OCI-LY1 (cell line): ENCODE data around the gene C10orf95.
A peak's percentile ranks its signal among the peaks of the same experiment; 100 is the strongest.

Experiments
- H2AFZ ChIP-seq: fragments of 200-600 bp; sonication (generic), shearing (Covaris generic); 2 replicates; pipeline ENCODE4 v1.6.0; 2014; ENCODE audit warnings: antibody characterized with exemption, mild to moderate bottlenecking, low read length
- H3F3A ChIP-seq: fragments of 200-600 bp; sonication (generic), shearing (Covaris generic); 2 replicates; pipeline ENCODE4 v1.6.0; 2014; ENCODE audit warnings: mild to moderate bottlenecking, antibody characterized with exemption, low read length, moderate library complexity; ENCODE audit not compliant: insufficient read depth
- H3K27ac ChIP-seq: fragments of 200-600 bp; sonication (generic); 2 replicates; pipeline ENCODE4 v1.5.1; 2014; ENCODE audit warnings: low read length, mixed run types, mild to moderate bottlenecking, low read depth; ENCODE audit not compliant: poor library complexity, severe bottlenecking
- H3K27me3 ChIP-seq: fragments of 200-600 bp; sonication (generic); 2 replicates; pipeline ENCODE4 v1.6.0; 2014; ENCODE audit warnings: antibody characterized with exemption, mild to moderate bottlenecking, low read length, moderate library complexity; ENCODE audit not compliant: insufficient read depth
- H3K36me3 ChIP-seq: fragments of 200-600 bp; sonication (generic); 2 replicates; pipeline ENCODE4 v1.6.1; 2014; ENCODE audit warnings: mild to moderate bottlenecking, antibody characterized with exemption, low read length, moderate library complexity, mixed read lengths; ENCODE audit not compliant: insufficient read depth
- H3K4me1 ChIP-seq: fragments of 200-600 bp; sonication (generic); 2 replicates; pipeline ENCODE4 v1.5.1; 2014; ENCODE audit warnings: mild to moderate bottlenecking, low read length, moderate library complexity; ENCODE audit not compliant: insufficient read depth, severe bottlenecking
- H3K4me2 ChIP-seq: fragments of 200-600 bp; sonication (generic), shearing (Covaris generic); 2 replicates; pipeline ENCODE4 v1.6.1; 2014; ENCODE audit warnings: low read length
- H3K4me3 ChIP-seq: fragments of 200-600 bp; sonication (generic); 2 replicates; pipeline ENCODE4 v1.5.1; 2014; ENCODE audit warnings: low read length, low read depth, mild to moderate bottlenecking, mixed read lengths; ENCODE audit not compliant: poor library complexity, severe bottlenecking
- H3K79me2 ChIP-seq: fragments of 200-600 bp; shearing (Covaris generic); 2 replicates; pipeline ENCODE4 v1.6.1; 2016; ENCODE audit warnings: mixed run types, low read length, mixed read lengths; ENCODE audit not compliant: insufficient read depth
- H3K9ac ChIP-seq: fragments of 200-600 bp; sonication (generic), shearing (Covaris generic); 2 replicates; pipeline ENCODE4 v1.6.1; 2014; ENCODE audit warnings: mild to moderate bottlenecking, low read length, mixed read lengths
- H3K9me2 ChIP-seq: fragments of 200-600 bp; sonication (generic), shearing (Covaris generic); 2 replicates; pipeline ENCODE4 v1.6.1; 2014; ENCODE audit warnings: low read depth, mild to moderate bottlenecking, low read length, mixed read lengths
- H3K9me3 ChIP-seq: fragments of 200-600 bp; shearing (Covaris generic); 2 replicates; pipeline ENCODE4 v1.6.1; 2014; ENCODE audit warnings: low read length, mixed read lengths
- H4K20me1 ChIP-seq: fragments of 200-600 bp; sonication (generic), shearing (Covaris generic); 2 replicates; pipeline ENCODE4 v1.6.0; 2016; ENCODE audit warnings: mild to moderate bottlenecking, low read length; ENCODE audit not compliant: insufficient read depth
- EZH2 ChIP-seq: fragments of 200-600 bp; sonication (generic), shearing (Covaris generic); IDR thresholded peaks from 2 replicates; pipeline ENCODE4 v1.8.0; 2017; ENCODE audit warnings: borderline replicate concordance, mixed run types, mild to moderate bottlenecking, antibody characterized with exemption, low read length, moderate library complexity, mixed read lengths
- TF ChIP-seq, protein P1 (sequence below): fragments of 200-600 bp; sonication (generic), shearing (Covaris generic); IDR thresholded peaks from 2 replicates; pipeline ENCODE4 v1.5.1; 2017; ENCODE audit warnings: mild to moderate bottlenecking, antibody characterized with exemption, low read length, moderate library complexity, mixed read lengths

The C10orf95 gene

DNA sequence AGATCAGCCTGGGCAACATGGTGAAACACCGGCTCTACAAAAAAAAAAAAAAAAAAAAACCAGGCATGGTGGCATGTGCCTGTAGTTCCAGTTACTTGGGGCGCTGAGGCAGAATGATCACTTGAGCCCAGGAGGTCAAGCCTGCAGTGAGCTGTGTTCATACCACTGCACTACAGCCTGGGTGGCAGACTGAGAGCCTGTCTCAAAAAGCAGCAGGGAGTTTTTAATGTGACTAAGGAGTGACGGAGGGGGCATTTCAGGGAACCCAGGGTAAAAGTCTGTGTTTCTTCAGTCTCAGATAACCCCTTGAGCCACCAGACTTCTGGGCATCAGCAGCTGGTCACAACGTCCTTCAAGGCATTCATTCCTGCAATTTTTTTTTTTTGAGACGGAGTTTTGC is 2.2 kb upstream of the C10orf95 start:
- H3K9ac ChIP-seq: no peak overlapping the region
- no peak overlapping the region for H2AFZ ChIP-seq
- no peaks in the 10 kb centered on the region for H3F3A ChIP-seq
- no peak overlapping the region for H3K4me2 ChIP-seq
- H3K9me2 ChIP-seq: no peaks in the 10 kb centered on the region
- H3K9me3 ChIP-seq: no peaks in the 10 kb centered on the region
- H3K36me3 ChIP-seq: peaks cover 10% of the 10 kb centered on the region; the same call in 1 of the 2 replicates
- no peak overlapping the region for H3K27ac ChIP-seq
- H3K27me3 ChIP-seq: no peaks in the 10 kb centered on the region
- TF ChIP-seq, protein P1, sequence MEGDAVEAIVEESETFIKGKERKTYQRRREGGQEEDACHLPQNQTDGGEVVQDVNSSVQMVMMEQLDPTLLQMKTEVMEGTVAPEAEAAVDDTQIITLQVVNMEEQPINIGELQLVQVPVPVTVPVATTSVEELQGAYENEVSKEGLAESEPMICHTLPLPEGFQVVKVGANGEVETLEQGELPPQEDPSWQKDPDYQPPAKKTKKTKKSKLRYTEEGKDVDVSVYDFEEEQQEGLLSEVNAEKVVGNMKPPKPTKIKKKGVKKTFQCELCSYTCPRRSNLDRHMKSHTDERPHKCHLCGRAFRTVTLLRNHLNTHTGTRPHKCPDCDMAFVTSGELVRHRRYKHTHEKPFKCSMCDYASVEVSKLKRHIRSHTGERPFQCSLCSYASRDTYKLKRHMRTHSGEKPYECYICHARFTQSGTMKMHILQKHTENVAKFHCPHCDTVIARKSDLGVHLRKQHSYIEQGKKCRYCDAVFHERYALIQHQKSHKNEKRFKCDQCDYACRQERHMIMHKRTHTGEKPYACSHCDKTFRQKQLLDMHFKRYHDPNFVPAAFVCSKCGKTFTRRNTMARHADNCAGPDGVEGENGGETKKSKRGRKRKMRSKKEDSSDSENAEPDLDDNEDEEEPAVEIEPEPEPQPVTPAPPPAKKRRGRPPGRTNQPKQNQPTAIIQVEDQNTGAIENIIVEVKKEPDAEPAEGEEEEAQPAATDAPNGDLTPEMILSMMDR: no peak
- no peak for TF ChIP-seq EZH2
- no peak overlapping the region for H3K4me3 ChIP-seq
- 0 out of 2 replicates have a peak, but pooled peaks cover 5% of the 10 kb centered on the region for H3K79me2 ChIP-seq
- peaks cover 22% of the 10 kb centered on the region for H3K4me1 ChIP-seq
- no peaks in the 10 kb centered on the region for H4K20me1 ChIP-seq

DNA sequence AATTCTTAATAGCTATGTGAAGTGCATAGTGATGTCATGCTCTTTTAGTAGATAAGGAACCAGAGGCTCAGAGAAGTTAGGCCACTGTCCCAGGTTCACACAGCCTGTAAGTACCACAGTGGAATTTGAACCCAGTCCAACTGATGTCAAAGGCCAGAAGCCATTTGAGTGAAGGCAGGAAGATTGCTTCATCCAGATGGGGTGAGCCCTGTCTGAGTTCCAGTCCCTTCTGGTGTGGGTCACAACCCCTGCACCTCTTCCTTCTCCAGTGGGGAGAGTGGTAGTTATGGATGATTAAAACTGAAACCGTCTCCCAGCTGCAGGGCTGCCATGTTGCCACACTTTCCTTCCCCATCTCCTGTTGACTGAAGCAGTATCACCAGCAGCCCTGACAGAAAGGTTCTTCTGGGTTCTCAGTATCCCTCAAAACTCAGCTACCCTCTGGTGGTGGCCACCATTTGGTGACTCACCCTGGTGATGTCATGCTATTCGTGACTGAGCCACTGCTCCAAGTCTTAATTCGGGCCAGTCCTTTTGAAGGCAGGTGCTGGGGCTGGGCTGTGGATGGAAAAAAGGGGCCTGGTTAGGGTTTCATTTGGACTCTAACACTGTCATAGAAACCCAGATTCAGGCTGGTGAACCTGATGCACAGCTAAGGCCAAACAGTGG is 1.5 kb upstream of the C10orf95 start:
- H3K9me2 ChIP-seq: no peaks in the 10 kb centered on the region
- 0 out of 2 replicates have a peak, but pooled peaks cover 5% of the 10 kb centered on the region for H3K79me2 ChIP-seq
- H3K4me1 ChIP-seq: peaks cover 22% of the 10 kb centered on the region
- H3F3A ChIP-seq: no peaks in the 10 kb centered on the region
- H3K4me2 ChIP-seq: no peak overlapping the region
- H3K4me3 ChIP-seq: no peak overlapping the region
- no peaks in the 10 kb centered on the region for H3K9me3 ChIP-seq
- no peak for TF ChIP-seq EZH2
- peaks cover 10% of the 10 kb centered on the region; the same call in 1 of the 2 replicates for H3K36me3 ChIP-seq
- H2AFZ ChIP-seq: no peak overlapping the region
- no peaks in the 10 kb centered on the region for H4K20me1 ChIP-seq
- no peak overlapping the region for H3K9ac ChIP-seq
- no peaks in the 10 kb centered on the region for H3K27me3 ChIP-seq
- H3K27ac ChIP-seq: no peak overlapping the region

DNA sequence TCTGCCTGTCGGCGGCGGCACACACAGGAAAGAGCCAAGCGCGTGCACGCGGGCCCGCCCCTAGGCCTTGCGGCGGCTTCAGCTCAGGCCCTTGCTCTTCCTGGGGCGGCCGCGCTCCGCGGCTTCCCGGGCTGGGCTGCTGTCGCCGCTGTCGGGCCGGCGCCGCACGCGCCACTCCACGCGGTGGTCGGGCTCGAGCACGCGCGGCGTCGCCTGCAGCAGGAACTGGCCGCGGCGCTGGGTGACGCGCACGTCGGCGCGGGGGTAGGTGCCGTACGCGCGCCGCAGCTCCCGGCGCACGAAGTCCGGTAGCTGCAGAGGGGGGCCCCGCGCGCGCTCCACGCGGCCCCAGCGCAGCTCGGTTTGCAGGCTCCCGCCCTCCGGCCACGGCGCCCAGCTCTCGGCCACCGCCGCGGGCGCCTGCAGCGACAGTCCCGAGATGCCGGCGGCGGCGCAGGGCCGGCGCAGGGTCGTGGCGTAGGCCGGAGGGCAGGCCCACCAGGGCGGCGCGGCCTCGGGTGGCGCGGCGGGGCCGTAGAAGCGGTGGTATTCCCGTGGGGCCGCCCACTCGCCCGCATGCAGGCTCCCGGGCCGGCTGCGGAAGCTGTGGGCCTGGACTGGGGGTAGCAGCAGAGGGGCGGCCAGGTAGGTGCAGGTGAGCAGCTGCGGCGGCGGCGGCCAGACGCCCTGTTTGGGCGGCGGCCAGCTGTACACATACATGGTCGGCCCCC is 804 bp downstream of the C10orf95 start:
- Histone ChIP-seq H3K4me1 (peaks cover 22% of the 10 kb centered on the region), H4K20me1 (no peaks in the 10 kb centered on the region), H3K79me2 (0 out of 2 replicates have a peak, but pooled peaks cover 5% of the 10 kb centered on the region), H3K36me3 (peaks cover 7% of the 10 kb centered on the region; the same call in 1 of the 2 replicates), H3K27ac (peak overlapping the region; percentile 81), H3K4me3 (peak overlapping the region; percentile 70), H2AFZ (no peak overlapping the region), H3F3A (no peaks in the 10 kb centered on the region), H3K9me3 (no peaks in the 10 kb centered on the region), H3K27me3 (no peaks in the 10 kb centered on the region), H3K9me2 (no peaks in the 10 kb centered on the region), H3K4me2 (peak overlapping the region; percentile 92), H3K9ac (peak overlapping the region; percentile 86)
- TF ChIP-seq, protein P1: no peak
- no peak for TF ChIP-seq EZH2
